Measurements from ENCODE around the gene RUNX3. TPM values are rescaled to one million over a fixed set of nuclear protein-coding genes. Genes with fewer than 3 reads are reported as not detected.

The RUNX3 gene
- total and polyA plus RNA-seq, 8 donors: 0.98 to 8.7 (median 1.5) TPM

DNA sequence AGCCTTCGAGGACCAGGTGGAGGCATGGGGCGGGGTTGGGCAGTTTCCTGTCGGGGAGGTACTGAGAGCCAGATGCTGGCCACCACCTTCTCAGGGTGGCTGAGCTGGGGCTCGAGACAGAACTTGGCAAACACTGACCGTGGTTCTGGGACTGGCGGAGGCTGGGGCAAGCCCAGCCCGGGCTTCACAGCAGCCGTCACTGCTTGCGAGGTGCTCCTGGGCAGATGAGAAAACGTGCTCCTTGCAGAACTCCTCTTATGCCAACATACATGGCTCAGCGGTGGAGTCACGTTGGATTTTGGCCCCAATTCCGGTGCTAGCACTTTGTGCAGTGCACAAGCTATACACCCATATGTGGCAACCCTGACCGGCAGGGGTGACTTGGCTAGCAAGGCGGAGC lies 69.2 kb downstream of the RUNX3 start:
- peaks cover 0 to 5% of the 10 kb centered on the region in 2 donors for H3K4me1 ChIP-seq
- intact Hi-C loops (cut with DNase I): no loop called here

DNA sequence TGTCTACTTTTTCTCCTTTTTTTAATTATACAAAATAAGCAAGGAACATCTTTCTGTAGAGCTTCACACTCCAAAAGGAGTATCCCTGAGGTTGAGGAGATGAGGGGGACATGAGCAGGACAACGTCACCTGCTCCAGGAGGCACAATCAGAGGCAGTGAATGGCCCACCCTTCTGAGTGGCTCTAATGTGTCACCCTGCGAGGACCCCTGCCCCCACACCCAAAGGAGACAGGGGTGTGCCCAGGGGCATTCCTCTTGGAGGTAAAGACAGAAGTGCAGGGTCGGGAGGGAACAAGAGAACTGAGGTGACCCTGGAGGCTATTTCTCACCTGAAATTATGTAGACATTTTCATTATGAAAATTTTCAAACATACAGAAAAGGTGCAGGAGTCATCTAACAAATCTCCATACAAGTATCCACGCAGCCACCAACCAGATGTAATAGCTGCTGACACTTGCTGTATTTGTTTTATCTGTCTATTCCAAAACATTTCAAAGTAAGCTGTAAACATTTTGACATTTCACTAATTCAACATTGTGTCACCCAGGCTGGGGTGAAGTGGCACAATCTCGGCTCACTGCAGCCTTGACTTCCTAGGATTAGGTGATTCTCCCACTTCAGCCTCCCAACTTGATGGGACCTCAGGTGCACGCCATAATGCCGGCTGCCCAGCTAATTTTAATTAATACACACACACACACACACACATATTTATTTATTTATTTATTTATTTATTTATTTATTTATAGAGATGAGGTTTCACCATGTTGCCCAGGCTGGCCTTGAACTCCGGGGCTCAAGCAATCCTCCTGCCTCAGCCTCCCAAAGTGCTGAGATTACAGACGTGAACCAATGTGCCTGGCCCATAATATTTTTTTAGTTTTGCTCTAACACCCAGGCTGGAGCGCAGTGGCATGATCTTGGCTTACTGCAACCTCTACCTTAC lies 70.7 kb downstream of the RUNX3 start:
- Histone ChIP-seq H3K27ac (no peak overlapping the region), H3K4me1 (peaks cover 0 to 5% of the 10 kb centered on the region in 2 donors), H3K4me3 (no peak overlapping the region), H3K36me3 (no peaks in the 10 kb centered on the region), H3K27me3 (peaks cover 0 to 8% of the 10 kb centered on the region in 2 donors), H3K9me3 (no peaks in the 10 kb centered on the region)
- intact Hi-C loops (cut with DNase I): no loop called here
- TF ChIP-seq CTCF (IDR thresholded peaks at IDR 0.05): no peak
- ATAC-seq: no peak
- no peak for DNase-seq

More for the DNA sequence above, 69.2 kb downstream of the RUNX3 start:
- H3K9me3 ChIP-seq: no peaks in the 10 kb centered on the region
- DNase-seq (peak in 1 of 4 donors; percentile 67), ATAC-seq (no peak)
- H3K27ac ChIP-seq: no peak overlapping the region
- H3K36me3 ChIP-seq: no peaks in the 10 kb centered on the region
- no peak for TF ChIP-seq CTCF (IDR thresholded peaks at IDR 0.05)
- no peak overlapping the region for H3K4me3 ChIP-seq
- peaks cover 0 to 19% of the 10 kb centered on the region in 2 donors for H3K27me3 ChIP-seq

GRCh38 chr1:24858277-24858676 lies 71.8 kb downstream of the RUNX3 start:
- Histone ChIP-seq H3K4me1 (peaks cover 0 to 5% of the 10 kb centered on the region in 2 donors), H3K4me3 (no peak overlapping the region), H3K9me3 (no peaks in the 10 kb centered on the region), H3K27ac (no peak overlapping the region), H3K27me3 (peaks cover 0 to 8% of the 10 kb centered on the region in 2 donors), H3K36me3 (no peaks in the 10 kb centered on the region)
- DNase-seq (no peak), ATAC-seq (no peak)
- intact Hi-C loops (cut with DNase I): no loop called here
- TF ChIP-seq CTCF (IDR thresholded peaks at IDR 0.05): no peak

- ATAC-seq (no peak), DNase-seq (no peak)
- Histone ChIP-seq H3K4me3 (no peak overlapping the region), H3K36me3 (no peaks in the 10 kb centered on the region), H3K27ac (no peak overlapping the region), H3K9me3 (no peaks in the 10 kb centered on the region), H3K4me1 (peaks cover 0 to 1% of the 10 kb centered on the region in 2 donors), H3K27me3 (peaks cover 0 to 8% of the 10 kb centered on the region in 2 donors)
- TF ChIP-seq CTCF (IDR thresholded peaks at IDR 0.05): no peak
- intact Hi-C loops (cut with DNase I): no loop called here
Observed at GRCh38 chr1:24857507-24858133, 72.5 kb downstream of the RUNX3 start.
